ENCODE results near the gene TFB1M.
A peak's percentile ranks its signal among the peaks of the same experiment; 100 is the strongest.
"Not testable (repeated sequence)": the region's sequence is repeated elsewhere in the genome, so short reads cannot be mapped to it uniquely, and the experiment has no call there.

TFB1M gene

DNA sequence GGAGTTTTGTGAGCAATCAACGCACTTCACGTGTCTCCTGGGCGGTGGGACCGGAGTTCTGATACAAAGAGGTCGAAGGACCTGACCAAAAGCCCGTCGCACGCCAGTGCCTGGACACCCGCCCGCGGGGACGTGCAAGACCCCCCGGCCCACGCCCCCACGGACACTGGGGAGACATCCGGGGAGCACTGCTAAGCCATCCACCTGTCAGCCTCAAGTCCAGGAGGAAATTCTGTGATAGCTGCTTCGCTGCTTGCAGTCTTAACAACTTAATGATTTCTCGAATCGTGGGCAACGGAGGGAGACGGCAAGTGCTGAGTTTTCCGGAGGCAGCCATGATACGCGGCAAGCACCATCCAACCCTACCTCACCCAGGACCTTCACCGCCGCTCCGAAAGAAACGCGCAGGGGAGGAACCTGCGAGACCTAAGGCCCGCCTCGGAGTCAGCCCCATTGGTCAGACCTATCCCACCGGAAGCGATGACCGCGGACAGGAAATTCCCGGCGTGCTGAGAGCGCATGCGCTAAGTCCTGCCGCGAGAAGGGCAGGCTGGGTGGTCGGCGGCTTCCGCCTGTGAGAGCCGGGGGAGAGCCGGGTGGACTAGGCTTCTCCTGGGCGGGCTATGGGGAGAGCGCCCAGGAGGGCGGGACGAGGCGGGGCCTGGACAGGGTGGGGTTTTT lies at the start of gene TFB1M:
Gene TFB1M, minus strand, starts transcription at position 393 of the 681 bp plus-strand sequence. Its CDS starts 56 bp downstream, at position 337.
- peak; percentile 98 for DNase-seq (ENCODE audit: low spot score)

DNA sequence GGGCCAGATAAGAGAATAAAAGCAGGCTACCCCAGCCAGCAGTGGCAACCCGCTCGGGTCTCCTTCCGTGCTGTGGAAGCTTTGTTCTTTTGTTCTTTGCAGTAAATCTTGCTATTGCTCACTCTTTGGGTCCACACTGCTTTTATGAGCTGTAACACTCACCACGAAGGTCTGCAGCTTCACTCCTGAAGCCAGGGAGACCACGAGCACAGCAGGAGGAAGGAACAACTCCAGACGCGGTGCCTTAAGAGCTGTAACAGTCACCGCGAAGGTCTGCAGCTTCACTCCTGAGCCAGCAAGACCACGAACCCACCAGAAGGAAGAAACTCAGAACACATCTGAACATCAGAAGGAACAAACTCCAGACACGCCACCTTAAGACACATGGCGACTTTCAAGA lies 49.7 kb upstream of the TFB1M start:
- not testable (repeated sequence) for DNase-seq (ENCODE audit: low spot score)

DNA sequence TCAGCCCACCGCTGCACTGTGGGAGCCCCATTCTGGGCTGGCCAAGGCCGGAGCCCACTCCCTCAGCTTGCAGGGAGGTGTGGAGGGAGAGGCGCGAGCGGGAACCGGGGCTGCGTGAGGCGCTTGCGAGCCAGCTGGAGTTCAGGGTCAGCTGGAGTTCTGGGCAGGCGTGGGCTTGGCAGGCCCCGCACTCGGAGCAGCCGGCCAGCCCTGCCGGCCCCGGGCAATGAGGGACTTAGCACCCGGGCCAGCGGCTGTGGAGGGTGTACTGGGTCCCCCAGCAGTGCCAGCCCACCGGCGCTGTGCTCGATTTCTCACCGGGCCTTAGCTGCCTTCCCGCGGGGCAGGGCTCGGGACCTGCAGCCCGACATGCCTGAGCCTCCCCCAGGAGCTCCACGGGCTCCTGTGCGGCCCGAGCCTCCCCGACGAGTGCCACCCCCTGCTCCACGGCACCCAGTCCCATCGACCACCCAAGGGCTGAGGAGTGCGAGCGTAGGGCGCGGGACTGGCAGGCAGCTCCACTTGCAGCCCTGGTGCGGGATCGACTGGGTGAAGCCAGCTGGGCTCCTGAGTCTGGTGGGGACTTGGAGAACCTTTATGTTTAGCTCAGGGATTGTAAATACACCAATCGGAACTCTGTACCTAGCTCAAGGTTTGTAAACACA lies 48.8 kb upstream of the TFB1M start:
- DNase-seq (ENCODE audit: low spot score): not testable (repeated sequence)

DNA sequence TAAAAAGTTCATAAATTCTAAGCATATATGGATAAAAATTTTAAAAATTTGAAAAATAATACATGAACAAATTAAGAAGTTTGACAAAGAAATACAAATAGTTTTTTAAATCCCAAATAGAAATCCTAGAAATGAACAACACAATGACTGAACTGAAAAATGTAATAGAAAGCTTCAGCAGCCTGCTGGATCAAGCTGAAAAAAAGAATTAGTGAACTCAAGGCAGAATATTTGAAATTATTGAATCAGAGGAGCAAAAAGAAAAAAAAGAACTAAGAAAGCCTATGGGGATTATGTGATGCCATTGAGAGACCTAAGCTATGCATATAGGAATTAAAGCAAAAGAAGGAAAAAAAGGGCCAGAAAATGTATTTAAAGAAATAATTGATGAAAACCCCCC lies 39.9 kb upstream of the TFB1M start:
- no peak for DNase-seq (ENCODE audit: low spot score)

DNA sequence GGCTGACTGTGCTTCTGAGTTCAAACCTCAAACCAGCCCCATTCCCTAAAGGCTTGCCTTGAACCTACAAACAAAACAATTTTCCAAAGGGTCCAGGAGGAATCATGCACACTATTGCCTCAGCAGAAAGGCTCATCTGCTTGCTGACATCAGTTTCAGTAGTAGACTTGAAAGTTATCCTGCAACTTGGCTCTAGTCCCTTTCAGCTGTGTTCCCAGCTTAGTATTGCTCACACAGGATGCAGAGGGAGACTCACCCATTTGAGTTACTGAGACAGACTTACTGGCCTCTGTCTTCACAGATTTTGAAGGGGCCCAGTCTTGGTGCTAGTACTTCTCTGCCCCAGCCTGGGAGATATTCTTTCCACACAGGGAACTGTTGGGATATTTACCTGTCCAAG lies 38.5 kb upstream of the TFB1M start:
- DNase-seq (ENCODE audit: low spot score): no peak

DNA sequence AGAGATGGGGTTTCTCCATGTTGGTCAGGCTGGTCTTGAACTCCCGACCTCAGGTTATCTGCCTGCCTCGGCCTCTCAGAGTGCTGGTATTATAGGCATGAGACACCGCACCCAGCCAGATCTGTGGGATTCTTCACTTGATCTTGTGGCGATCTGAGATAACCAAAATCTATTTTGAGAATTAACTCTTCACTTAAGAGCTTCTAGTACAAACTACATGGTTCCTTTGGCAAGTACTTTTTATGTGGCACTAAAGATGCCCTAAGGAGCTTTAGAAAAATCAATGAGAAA lies 37.8 kb upstream of the TFB1M start:
- DNase-seq (ENCODE audit: low spot score): no peak

DNA sequence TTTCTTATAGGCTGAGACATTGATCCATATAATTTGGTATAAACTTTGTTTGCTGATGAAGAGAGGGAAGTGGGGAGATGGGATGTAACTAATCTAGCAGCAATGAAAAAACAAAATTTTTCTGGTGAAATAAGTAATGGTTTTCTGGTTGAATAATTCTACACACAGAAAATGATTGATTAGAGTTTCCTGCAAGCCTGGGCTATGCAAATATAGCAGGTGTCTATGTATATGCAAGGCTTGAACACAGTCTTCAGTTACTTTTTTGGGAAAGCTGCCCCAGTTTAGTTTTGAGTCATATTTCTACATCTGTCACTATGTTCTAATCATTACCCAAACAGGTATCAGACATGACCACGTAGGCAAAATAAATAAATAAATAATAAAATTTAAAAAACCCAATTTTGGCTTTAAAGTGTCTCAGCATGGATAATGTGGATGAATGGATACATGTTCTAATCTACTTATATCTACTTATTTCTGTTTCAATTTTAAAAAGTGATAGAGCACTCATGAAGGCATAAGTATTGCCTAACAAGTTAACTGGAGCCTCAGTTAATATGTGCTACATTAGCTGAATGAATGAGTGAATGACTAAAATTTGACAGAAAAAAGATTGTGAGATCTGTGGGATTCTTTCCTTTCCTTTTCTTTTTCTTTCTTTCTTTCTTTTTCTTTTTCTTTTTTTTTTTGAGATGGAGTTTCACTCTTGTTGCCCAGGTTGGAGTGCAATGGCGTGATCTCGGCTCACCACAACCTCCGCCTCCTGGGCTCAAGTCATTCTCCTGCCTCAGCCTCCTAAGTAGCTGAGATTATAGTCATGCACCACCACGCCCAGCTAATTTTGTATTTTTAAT lies 37.2 kb upstream of the TFB1M start:
- no peak for DNase-seq (ENCODE audit: low spot score)

DNA sequence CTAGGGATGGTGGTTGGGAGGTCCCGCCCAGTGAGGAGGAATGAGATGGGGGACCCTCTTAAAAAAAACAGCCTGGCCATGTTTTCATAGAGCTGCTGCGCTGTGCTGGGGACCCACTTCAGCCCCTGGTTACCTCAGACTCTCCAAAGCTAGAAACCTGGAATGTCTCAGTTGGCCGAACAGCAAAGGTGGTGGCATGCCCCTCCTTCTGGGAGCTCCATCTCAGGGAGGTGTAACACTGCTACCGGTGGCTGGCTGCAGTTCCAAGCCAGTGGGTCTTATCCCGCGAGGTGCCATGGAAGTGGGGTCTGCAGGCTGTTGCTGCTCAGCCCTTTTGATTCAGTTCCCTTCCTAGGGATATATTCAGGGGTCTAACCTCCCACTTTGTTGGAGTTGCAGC lies 35.7 kb upstream of the TFB1M start:
- DNase-seq (ENCODE audit: low spot score): no peak

DNA sequence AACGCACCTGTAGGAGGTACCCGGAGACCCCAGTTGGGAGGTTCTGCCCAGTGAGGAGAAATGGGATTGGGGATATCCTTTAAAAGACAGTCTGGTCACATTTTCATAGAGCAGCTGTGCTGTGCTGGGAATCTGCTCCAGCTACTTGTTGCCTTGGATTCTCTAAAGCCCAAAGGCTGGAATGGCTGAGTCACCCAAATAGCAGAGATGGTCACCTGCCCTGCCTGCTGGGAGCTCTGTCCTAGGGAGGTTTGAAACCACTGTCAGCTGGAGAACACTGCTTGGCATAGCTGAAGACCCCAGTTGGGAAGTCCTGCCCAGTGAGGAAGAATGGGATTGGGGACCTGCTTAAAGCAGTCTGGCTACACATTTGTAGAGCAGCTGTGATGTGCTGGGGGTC lies 34.8 kb upstream of the TFB1M start:
- no peak for DNase-seq (ENCODE audit: low spot score)

DNA sequence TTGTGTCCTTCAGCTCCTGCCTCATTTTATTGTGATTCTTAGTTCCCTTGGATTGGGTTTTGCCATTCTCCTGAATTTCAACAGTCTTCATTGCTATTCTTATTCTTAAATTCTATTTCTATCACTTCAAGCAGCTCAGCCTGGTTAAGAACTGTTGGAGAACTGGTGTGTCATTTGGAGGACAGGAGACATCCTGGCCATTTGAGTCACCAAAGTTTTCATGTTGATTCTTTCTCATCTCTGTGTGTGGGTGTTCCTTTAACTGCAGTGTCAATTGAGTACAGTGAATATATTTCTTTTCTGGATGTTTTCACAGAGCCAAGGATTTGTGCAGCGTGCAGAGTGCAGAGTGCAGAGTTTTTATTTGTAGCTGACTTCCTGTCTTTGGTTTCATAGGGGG lies 33.5 kb upstream of the TFB1M start:
- DNase-seq (ENCODE audit: low spot score): no peak

DNA sequence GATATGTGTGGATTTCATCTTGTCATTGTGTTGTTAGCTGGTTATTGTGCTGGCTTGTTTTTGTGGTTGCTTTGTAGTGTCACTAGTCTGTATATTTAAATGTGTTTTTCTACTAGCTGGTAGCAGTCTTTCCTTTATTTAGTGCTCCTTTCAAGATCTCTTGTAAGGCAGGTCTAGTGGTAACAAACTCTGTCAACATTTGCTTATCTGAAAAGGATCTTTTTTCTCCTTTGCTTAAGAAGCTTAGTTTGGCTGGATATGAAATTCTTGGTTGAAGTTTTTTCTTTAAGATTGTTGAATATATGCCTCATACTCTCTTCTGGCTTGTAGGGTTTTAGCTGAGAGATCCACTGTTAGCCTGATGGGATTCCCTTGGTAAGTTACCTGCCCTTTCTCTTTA lies 32.7 kb upstream of the TFB1M start:
- no peak for DNase-seq (ENCODE audit: low spot score)

DNA sequence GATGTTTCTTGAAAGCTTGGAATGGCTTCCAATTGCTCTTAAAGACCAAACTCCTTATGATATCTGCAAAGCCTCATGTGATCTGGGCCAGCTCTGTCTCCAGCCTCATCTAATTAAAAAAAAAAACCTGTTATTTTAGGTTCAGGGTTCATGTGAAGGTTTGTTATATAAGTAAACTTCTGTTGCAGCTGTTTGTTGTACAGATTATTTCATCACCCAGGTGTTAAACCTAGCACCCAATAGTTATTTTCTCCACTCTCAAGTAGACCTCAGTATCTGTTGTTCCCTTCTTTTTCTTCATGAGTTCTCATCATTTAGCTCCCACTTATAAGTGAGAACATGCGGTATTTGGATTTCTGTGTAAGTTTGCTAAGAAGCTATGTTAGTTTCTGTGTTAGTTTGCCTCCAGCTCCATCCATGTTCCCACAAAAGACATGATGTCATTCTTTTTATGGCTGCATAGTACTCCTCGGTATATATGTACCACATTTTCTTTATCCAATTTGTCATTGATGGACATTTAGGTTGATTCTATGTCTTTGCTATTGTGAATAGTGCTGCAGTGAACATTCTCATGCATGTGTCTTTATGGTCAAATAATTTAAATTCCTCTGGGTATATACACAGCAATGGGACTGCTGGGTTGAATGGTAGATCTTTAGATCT lies 30.2 kb upstream of the TFB1M start:
- DNase-seq (ENCODE audit: low spot score): no peak

DNA sequence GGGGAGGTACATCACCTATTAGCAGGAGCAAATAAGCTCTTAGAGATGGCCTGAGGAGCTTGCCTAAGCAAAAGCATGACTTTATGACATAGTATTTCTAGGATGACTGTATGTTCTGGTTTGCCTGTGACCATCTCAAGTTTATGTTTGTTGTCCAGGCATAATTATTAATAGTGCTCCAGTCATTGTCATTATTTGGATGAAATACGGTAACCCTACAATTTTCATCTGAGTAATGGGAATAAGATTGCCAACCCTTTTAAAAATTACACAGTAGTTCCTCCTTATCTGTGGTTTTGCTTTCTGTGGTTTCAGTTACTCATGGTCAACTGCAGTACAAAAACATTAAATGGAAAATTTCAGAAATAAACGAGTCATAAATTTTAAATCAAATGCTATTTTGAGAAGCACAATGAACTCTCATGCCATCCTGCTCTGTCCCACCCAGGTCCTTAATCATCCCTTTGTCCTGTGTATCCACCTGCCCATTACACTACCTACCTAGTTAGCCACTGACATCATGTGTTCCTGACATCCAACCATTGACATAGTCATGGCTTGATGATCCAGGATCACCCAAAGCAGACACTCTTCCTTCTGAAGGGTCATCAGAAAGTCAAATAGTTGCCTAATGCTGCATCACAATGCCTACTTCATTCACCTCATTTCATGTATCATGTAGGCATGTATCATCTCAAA lies 27.0 kb upstream of the TFB1M start:
- no peak for DNase-seq (ENCODE audit: low spot score)

DNA sequence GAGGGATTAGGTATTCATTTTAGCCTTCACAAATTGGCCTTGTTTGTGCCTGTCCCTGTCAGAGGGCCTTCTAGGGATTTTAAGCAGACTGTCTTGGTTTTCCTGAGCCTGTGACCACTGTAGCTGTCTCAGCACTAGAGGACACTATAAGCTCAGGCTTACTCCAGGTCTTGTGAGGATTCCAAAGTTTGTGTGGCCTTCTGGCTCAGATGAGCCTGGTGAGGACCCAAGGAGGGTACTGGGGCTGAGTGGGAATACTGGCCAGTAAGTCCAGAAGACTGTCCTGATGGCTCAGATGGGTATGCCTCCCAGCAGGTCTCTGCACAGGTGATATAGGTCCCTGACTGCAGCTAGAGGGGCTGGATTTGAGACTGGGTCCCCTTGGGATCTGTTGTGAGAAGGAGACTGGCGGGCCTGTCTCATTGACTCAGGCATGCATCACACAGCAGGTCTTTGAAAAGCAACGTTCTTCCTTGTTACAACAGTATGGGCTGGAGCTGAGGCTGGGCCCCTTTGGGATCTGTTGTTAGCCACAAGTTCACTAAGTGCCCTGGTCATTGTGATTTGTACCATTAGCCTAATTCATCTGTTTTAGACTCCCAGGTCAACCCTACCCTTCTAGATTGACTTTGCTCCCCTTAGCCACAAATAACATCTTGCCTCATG lies 26.3 kb upstream of the TFB1M start:
- no peak for DNase-seq (ENCODE audit: low spot score)

DNA sequence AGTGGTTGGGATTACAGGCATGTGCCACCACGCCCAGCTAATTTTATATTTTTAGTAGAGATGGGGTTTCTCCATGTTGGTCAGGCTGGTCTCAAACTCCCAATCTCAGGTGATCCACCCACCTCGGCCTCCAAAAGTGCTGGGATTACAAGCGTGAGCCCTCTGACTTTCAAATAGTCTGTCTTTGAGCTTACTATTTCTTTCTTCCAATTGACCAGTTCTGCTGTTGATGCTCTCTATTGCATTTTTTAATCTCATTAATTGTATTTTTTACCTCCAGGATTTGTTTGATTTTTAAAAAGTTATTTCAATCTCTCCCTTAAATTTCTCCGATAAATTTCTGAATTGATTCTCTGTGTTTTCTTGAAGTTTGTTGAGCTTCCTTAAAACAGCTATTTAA lies 25.6 kb upstream of the TFB1M start:
- DNase-seq (ENCODE audit: low spot score): not testable (repeated sequence)

DNA sequence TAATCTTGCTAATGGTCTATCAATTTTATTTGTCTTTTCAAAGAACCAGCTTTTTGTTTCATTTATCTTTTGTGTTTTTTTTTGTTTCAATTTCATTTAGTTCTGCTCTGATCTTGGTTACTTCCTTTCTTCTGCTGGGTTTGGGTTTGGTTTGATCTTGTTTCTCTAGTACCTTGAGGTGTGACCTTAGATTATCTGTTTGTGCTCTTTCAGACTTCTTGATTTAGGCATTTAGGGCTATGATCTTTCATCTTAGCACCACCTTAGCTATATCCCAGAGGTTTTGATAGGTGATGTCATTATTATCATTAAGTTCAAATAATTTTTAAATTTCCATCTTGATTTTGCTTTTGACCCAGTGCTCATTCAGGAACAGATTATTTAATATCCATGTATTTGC lies 24.0 kb upstream of the TFB1M start:
- DNase-seq (ENCODE audit: low spot score): not testable (repeated sequence)

DNA sequence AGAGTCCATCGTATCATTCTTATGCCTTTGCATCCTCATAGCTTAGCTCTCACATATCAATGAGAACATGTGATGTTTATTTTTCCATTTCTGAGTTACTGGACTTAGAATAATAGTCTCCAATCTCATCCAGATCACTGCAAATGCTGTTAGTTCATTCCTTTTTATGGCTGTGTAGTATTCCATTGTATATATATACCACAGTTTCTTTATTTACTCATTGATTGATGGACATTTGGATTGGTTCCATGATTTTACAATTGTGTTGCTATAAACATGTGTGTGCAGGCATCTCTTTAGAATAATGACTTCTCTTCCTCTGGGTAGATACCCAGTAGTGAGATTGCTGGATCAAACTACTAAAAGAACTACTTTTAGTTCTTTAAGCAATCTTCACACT lies 21.0 kb upstream of the TFB1M start:
- no peak for DNase-seq (ENCODE audit: low spot score)

DNA sequence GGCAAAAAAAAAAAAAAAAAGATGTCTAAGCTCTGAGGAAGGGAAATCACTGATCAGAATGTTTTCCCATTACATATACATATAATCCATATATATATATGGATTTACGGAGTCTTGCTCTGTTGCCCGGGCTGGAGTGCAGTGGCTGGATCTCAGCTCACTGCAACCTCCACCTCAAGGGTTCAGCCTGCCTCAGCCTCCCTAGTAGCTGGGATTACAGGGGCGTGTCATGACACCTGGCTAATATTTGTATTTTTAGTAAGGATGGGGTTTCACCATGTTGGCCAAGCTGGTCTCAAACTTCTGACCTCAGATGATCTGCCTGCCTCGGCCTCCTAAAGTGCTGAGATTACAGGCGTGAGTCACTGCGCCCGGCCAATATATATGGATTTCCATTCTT lies 19.8 kb upstream of the TFB1M start:
- not testable (repeated sequence) for DNase-seq (ENCODE audit: low spot score)

DNA sequence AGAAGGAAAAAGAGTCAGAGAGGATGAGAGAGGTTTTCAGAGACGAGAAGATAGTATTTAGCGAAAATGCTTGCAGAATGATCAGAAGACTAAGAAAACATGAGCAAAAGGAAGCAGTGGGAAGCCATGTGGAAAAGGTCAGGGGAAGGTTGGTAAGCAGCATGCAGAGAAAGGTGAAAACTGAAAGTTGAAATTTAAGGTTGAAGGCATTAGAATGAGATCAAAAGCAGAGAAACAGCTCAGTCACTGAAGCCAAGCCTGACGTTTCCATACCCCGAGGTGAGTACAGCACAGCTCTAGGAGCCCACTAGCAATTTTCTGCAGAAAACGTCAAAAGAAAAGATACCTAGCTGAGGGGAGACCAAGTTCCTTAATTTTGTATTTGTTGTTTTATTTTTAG lies 19.1 kb upstream of the TFB1M start:
- no peak for DNase-seq (ENCODE audit: low spot score)

DNA sequence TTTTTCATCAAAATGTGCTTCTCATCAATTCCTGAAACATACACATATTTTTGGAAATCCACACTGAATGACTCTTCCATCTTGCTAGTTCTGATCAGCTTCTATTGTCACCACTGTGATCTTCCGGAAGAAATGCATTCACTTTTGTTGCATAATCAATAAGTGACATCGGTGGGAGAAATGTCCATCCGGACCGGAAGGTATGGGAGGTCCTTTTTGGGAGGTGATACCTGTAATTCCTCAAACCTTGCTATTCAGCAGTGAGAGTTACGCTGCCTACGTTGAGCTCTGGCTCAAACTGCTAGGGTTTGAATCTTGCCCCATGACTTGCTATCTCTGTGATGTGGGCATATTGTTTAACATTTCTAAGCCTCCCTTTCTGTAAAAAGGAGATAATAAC lies 16.6 kb upstream of the TFB1M start:
- DNase-seq (ENCODE audit: low spot score): no peak

DNA sequence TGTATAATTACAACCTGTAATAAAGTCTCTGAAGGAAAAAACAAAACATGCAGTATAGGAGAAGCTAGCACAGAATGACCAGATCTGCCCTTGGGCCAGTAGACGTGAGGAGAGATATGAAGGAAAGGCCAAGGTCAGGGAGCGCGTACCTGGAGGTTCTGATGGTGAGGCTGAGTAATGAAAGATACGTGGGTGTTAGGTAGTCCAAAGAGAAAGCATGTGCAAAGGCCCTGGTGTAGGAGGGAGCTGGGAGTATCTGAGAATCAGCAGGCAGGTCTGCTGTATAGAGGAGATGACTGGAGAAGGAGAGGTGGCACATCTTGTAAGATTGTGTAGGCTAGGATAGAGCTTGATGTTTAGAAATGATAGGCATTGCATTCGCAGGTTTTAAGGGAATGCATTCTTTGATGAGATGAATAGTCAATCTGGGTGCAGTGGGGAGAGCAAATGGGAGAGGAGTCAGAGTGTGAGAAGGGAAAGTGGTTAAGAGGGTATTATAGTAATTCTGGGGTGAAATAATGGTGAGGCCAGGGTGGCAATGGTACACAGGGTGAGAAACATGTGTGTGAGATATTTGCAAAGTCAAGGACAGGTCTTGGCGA lies 15.9 kb upstream of the TFB1M start:
- DNase-seq (ENCODE audit: low spot score): no peak
